H1 (cell line): Measurements from ENCODE around the gene KANSL1L. TPM values are rescaled to one million over a fixed set of nuclear protein-coding genes. Genes with fewer than 3 reads are reported as not detected.

Experiments
- CHD7 ChIP-seq: fragments of 300-600 bp; sonication (generic); IDR thresholded peaks from 2 replicates; pipeline ENCODE4 v1.7.1; 2012; ENCODE audit warnings: low read length, moderate library complexity, mild to moderate bottlenecking, inconsistent platforms; ENCODE audit not compliant: insufficient replicate concordance
- EP300 ChIP-seq, 2 experiments: IDR thresholded peaks; 1 replicate in 1 of 2; 2 replicates in 1 of 2; pipeline ENCODE4 v1.6.1; 2011 to 2012; ENCODE audit warnings: low read depth in 2 of 2, low read length in 2 of 2, mild to moderate bottlenecking in 2 of 2, borderline replicate concordance in 1 of 2, inconsistent platforms in 1 of 2, moderate library complexity in 1 of 2
- JUN ChIP-seq: IDR thresholded peaks from 2 replicates; pipeline ENCODE4 v1.6.1; 2011; ENCODE audit warnings: low read depth, mild to moderate bottlenecking, improper control_type of control experiment, low read length
- polyA plus RNA-seq, 7 experiments: library from polyadenylated mRNA; depleted of rRNA in 3 of 7; stranded (reverse) in 5 of 7; unstranded in 2 of 7; fragments of >200 nt in 5 of 7; fragments of 200-250 nt in 2 of 7; gene quantifications; 1 replicate in 5 of 7; 2 replicates in 1 of 7; 4 replicates in 1 of 7; pipeline versions ENCODE4 v1.2.1 to v1.2.3, GENCODE V29; 2011 to 2013; ENCODE audit warnings: missing spikeins in 2 of 7, mixed read lengths in 2 of 7
- total RNA-seq: library from RNA; stranded (reverse); fragmentation: NEBNext Ultra II Directional; extraction: Animal tissue kit (Norgen Biotek cat#: 25700); gene quantifications from 2 replicates; pipeline ENCODE4 v1.2.1, GENCODE V29; 2021

Gene KANSL1L
- total and polyA plus RNA-seq, 2 of the 8 experiments (the other 6 are each of a cell fraction or from before 2014, with no cell fraction given), result 5.4 to 17.2 TPM

GRCh38 chr2:210003359-210003758 lies 167.8 kb downstream of the KANSL1L start (continued):
- TF ChIP-seq EP300 (IDR thresholded peaks at IDR 0.05; ENCODE audit: borderline replicate concordance in 1 of 2, low read depth in 2 of 2, low read length in 2 of 2) (no peak), CHD7 (no peak), JUN (no peak)
